GM18508 (cell line): ENCODE data around the gene MAPK8IP2.

Source experiments
- ATAC-seq: cut with Tn5 transposase; IDR thresholded peaks from one replicate; pipeline ENCODE4 v1.9.1; 2021; ENCODE audit warnings: moderate number of reproducible peaks; ENCODE audit not compliant: insufficient read depth, unreplicated experiment

The MAPK8IP2 gene

DNA sequence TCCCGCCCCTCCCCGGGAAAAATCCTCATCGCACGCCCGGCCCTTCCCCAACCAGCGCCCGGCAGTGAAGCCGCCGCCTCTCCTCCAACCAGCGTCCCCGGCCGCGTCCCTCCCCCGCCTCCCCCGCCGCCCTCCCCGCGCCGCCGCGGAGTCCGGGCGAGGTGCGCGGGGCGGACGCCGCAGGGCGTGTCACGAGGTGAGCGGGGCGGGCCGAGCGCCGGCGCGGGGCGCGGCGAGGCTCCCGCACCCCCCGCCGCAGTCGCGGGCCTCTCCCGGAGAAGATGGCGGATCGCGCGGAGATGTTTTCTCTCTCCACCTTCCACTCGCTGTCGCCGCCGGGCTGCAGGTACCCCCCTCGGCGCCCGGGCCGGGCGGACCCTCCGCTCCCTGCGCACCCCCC lies at the start of gene MAPK8IP2:
TSS of gene MAPK8IP2 (plus strand) at position 256 of the 400 bp plus-strand sequence. CDS start at position 282, 26 bp downstream.
- ATAC-seq, result no peak

DNA sequence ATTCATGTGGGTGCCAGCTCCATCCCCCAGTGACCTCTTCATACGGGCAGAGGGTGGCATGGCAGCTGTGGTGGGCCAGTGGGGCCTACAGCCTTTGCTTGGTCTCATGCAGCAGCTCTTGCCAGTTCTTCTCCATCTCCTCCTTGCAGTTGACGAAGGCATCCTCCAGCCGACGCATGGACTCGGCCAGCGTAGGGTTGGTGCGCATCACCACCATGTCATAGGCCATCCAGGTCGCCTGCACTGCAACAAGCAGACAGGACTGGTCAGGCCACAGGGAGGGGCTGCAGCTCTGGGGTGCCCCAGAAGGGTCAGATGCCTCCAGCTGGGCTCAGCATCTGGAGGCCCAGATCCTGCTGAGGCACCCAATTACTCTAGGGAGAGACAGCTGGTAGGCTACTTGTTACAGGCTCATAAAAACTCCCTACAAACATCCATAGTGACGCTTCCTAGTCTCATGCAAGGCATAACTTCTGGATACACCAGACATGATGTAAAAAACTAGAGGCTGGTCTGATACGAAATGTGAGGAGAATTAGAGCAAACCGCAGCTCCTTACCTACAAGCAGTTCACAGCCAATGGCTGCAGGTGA lies 49.3 kb upstream of the MAPK8IP2 start:
- no peak for ATAC-seq

DNA sequence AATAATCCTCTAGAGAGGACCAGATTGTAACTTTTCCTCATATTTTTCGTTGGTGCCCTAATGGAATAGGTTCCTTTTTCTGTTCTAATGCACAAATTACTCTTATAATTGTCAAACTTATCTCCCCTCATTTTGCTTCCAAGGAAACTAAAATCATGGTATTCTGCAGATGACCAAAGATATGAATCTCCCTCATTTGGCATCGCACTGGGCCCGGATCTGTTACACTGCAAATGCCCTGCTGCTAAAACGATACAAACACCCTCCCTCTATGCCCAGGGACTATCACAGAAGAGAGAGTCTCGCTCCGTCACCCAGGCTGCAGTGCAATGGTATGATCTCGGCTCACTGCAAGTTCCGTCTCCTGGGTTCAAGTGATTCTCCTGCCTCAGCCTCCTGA lies 47.3 kb upstream of the MAPK8IP2 start:
- no peak for ATAC-seq

DNA sequence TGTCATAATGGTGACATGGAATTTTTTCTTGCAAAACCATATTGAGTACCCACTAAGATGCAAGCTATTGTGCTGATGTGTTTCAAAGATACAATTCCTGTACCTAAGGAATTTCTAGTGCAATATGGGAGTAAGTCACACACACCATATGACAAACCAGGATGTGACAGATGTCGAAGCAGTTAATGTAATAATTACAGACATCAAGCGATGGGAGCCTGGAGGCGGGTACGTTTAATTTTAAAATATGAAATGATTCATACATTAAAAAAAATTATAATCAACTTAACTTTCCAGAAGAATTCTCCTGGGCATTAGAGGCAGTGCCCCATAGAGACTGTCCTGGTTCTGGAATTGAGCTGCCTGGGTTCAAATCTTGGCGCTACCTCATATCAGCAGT lies 43.9 kb upstream of the MAPK8IP2 start:
- ATAC-seq, result no peak

DNA sequence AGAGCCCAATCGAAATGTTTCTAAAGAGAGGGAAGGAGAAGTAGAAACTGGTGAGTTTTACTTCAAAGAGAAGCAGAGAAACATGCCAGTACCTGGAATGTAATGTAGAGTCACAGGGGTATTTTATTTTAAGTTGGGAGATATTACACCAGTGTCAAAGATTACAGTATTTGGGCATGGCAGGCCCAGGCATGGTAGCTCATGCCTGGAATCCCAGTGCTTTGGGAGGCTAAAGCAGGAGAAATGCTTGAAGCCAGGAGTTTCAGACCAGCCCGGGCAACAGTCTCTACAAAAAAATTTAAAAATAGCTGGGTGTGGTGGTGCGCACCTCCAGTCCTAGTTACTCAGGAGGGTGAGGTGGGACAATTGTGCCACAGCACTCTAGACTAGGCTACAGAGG lies 40.6 kb upstream of the MAPK8IP2 start:
- no peak for ATAC-seq

DNA sequence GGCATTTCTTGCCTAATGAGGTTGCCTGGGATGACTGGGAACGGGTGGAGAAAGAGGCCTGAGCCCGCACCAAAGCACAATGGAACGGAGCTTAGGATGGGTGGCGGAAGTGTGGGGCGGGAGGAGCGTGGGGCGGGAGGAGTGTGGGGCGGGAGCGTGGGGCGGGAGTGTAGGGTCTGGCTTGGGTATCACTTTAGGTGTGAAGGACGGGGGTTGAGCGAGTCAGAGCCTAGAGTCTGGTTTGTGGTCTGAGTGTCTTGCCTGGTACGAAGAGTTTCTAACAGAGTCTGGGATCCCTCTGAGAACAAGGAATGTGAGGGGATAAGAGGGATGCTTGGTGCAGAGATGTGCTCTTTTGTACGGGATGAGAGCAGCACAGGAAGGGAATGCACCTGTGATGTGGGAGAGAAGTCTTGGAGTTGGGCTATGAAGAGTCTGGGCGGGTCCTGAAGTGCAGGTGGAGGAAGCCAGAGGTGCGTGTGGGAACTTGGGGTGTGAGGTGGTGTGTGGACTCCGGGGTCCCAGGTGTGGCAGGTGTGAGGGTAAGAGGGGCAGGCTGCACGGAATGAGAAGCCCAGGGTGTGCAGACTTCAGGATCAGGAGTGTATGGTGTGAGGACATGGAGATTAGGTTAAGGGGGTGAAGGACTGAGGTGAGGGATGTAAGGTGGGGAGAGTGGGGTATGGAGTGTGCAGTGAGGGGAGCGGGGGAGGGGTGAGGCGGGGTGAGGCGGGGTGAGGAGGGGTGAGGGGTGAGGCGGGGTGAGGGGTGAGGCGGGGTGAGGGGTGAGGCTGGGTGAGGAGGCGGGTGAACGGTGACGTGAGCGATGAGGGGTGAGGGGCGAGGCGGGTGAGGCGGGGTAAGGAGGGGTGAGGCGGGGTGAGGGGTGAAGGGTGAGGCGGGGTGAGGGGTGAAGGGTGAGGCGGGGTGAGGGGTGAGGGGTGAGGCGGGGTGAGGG lies 38.9 kb upstream of the MAPK8IP2 start:
- no peak for ATAC-seq

DNA sequence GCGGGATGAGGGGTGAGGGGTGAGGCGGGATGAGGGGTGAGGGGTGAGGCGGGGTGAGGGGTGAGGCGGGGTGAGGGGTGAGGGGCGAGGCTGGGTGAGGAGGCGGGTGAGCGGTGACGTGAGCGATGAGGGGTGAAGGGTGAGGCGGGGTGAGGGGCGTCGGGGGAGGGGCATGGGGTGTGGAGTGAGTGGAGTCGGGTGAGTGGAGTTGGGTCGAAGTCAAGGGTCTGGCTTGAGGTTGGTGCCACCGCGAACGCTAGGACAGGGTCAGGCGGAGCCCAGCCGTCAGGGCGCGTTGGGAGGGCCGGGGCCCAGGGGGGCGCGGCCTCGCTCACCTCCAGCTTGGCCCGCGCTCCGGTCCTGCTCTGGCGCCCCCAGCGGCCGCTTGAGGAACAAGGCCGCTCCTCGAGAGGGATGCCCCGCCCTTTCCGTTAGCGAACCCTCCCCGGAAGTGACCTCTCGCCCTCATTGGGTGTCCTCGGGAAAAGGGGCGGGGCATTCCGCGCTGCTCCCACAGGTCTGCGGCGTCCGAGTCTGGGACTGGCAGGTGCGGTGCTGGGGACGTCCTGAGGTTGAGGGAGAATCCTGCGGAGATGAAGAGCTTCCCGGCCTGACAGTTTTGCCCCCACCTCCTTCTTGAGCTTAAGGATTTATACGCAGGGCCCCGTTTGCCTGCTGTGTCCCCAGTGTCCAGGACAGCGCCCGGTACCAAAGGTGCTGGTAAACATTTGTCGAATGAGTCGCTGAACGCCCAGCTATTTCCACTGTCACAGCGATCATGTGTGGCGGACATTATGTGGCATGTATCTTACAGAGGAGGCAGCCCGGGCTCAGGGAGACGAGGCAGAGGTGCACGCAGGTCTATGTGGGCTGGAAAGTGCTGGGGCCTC lies 37.8 kb upstream of the MAPK8IP2 start, which contains the start of gene SYCE3:
TSS of gene SYCE3 (minus strand) at position 397 of the 890 bp plus-strand sequence. CDS start 6,514 bp downstream, outside the sequence.
- peak; percentile 58 for ATAC-seq

DNA sequence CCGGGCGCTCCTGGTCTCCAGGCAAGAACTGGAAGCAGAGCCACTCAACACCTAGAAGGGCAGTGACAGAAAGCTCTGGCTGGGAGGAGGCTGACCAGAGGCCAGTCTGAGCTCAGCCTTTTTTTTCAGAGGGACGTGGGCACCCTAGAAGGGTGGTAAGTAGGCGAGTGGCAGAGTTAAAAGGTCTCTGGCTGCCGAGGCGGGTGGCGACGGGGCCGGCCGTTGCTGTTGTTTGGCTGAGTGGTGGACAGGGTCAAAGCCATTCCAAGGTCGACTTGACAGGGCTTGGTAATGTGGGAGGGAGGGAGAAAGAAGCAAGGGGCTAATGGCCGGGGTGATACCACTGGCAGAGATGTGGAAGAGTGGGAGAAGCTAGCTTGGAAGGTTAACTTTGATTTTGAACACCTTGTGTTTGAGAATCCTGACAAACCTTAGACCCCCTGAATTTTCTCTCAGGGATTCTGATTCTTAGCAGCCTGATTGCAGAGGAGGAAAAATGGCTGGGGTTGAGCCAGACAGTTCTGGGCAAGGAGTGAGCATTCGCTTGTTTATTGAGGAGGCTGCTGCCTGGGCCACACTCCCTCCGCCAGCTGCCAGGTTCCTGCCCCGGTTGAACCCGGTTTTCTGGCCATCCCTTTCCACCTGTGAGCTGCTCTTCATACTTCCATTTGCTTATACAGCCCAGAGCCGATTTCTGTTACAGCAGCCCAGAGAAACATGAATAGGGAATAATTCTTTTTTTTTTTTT lies 37.0 kb upstream of the MAPK8IP2 start:
- no peak for ATAC-seq

DNA sequence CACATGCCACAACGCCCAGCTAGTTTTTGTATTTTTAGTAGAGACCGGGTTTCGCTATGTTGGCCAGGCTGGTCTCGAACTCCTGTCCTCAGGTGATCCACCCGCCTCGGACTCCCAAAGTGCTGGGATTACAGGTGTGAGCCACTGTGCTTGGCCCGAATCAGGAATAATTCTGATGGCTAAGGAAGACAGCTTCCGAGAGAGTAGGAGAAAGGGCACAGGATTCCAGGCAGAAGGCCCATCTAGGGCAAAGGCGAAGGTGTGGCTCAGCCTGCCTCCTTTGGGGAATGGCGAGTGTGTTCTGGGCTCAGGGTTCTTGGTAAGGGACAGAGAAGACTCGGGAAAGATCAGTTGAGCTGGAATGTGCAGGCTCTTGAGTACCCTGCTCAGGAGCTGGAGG lies 36.3 kb upstream of the MAPK8IP2 start:
- ATAC-seq, result no peak

DNA sequence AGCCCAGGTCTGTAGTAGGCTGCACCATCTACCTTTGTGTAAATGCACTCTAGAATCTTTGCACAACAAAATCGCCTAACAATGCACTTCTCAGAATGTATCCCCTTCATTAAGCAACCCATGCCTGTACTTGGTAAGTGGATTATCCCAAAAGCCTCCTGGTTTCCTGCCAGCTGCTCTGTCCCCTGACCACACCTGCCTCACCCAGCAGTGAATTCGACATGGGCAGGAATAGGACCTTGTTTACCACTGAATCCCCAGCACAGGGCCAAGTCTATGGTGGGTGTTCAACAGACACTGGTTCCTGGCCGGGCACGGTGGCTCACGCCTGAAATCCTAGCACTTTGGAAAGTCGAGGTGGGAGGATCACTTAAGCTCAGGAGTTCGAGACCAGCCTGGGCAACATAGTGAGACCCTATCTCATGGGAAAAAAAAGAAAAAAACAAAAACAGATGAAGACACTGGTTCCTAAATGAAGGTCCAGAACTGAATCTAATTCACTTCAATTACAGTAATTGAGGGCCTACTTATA lies 32.8 kb upstream of the MAPK8IP2 start:
- ATAC-seq, result no peak

DNA sequence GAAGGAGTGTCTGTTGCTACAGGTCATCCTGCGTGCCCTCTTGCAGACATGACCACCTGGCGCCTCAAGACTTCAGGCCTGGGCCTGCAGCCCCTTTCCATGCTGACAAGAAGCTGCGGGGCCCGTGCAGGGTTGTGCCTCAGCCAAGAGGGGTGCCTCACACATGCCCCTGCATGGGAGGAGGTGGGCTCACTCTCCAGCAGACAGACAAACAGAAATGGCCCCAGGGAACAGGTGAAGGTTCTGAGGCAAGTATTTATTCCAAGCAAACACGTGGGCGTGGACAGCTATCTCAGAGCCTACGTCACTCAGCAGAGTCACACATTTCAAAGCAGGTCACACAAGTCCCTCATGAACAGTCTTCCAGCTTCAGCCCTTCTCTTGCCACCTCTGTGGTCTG lies 32.0 kb upstream of the MAPK8IP2 start:
- no peak for ATAC-seq

DNA sequence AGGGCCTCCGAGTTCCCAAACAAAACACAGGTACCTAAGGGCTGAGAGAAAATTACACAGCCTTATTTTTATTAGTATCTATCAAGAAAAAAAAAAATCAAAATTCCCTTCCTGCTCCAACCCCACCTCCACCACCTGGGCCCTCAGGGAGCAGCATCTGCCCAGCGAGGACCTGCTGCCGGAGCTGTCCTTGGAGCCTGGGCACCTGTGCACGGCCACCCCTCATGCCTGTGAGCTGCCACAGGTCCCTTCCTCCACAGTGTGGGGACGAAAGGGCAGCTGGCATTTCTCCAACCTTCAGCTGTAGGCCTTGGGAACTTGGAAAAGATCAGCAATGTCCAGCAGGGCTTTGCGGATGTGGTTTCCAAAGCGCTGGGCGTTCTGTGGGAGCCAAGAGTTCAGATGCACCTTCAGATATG lies 31.5 kb upstream of the MAPK8IP2 start:
- no peak for ATAC-seq

DNA sequence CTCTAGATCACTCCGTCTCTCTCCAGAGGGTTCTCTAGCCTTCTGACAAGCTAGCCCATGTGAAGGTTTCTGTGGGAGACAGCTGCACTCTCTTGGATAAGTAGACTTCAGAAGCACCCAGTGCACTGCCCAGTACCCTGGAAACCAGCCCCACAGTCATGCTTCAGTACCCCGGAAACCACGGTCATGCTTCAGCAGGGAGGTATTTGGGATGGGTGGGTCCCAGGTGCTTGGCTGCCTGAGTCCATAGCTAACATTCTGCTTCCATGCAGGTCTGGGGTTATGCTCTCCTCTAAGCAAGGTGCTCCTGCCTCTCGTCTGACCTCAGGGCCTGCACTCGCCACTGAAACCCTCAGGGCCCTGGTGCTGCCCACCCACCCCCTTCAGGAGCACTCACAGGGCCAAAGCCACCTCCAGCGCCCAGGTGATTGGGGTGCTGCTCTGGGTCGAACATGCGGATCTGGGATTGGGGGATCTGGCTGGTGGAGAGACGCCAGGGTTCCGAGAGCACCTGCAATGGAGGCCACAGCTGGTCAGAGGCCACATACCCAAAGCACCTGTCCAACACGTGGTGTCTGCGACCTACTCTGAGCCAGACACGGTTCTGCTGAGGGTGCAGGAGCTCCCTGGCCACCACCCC lies 30.6 kb upstream of the MAPK8IP2 start:
- ATAC-seq, result no peak

DNA sequence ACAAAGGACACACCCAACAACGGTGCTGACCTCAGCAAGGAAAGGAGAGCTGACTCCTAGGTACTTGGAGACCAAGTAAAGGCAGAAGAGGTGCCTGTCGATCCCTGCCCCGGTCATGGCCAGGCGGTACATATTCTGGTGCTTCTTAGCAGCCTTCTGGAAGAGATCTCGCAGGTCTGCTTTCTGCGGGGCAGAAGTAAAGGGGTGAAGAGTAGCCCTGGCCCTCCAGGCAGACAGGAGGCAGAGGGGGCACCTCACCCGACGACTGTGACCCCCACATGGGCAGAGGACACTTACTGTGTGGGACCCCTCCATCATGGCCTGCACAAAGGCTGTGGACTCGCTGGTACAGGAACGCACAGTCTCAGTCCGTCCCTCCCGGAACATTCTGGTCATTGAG lies 29.7 kb upstream of the MAPK8IP2 start:
- ATAC-seq, result no peak

DNA sequence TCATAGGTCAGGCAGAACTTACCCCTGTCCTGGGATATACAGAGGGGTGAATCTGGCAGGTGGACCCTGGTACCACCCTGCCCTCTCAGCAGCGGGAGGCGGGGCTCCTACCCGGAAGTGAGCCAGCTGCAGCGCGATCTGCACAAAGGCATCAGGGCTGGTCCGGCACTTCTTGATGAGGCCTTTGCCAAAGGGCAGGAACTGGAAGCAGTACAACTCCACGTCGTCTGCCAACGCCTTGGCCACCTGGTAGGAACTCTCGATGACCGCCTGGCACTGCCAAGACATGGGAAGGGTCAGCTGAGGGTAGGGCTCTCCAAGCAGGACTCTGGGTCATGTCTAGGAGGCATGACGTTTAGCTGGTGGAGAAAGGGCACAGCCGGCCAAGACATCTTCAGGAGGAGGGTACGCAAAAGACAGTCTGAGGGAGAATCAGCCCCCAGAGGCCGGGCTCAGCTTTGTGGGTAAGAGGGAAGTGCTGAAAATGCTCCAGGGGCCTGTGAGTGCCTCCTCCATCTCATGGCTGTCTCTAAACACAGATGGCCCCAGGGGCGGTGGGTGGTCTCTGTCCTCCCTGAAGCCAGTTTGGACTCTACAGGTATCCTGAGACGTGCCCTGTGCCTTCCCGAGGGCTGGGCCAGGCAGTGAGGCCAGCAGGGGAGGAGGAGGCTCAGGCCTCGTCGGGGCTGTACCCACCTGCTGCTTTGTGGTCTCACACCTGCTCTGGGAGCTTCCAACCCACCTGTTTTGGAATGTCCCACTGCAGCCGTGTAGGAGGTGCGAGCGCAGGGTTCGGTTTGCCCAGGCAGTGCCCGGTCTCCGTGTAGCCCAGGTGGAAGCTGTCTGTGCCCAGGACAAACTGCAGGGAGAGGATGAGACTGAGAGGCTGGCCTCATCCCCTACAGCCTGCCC lies 29.1 kb upstream of the MAPK8IP2 start:
- no peak for ATAC-seq

DNA sequence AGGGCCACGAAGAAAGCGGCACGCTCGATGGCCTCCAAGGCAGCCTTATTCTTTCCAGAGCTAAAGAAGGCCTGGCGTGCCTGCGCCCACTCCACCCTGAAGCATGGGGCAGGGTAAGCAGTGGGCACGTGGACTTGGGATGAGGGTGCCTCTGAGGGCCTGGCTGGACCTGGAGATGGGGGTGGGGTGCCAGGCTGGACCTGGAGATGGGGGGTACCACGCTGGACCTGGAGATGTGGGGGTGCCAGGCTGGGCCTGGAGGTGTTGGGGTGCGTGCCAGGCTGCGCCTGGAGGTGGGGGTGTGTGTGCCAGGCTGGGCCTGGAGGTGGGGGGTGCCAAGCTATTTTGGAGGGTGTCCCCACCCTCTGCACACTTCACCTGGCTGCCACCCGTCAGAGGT lies 27.6 kb upstream of the MAPK8IP2 start:
- no peak for ATAC-seq

DNA sequence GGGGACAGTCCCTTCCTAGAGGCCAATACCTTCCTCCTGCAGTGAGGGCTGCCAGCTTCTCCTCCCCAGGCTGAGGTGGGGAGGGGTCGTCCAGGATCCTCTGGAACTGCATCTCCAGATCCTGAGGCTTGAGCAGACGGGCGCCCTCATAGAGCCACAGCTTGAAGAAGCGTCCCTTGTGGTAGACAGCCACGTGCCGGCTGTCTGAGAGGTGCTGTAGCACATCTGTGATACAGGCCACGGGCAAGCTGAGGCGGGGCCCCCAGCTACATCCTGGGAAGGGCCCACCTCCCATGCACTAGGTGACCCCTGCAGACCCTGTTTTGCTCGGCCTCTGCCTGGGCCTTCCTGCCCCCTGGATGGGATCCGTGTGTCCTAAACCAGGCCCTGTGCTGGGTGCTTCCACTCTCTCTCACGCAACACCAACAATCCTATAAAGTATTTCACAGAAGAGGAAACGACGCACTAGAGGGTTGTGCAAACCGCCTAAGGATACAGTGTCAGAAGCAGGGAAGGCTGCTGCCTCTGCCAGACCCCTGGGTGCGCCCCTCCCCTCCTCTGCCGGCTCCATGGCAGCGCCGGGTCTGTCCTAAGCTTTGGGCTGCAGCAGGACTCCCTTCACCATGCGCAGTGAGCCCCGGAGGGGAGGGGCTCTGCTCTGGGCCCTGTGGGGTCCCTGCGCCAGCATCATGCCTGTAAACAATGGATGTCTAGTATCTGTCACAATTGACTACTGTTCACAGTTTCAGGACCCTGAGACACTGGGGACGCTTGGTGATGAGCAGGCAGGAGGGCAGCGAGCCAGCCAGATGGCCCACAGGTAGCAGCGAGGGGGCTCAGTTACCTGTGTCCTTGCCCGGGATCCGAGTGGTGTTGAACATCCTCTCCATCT lies 26.9 kb upstream of the MAPK8IP2 start:
- ATAC-seq, result no peak
